GM18951 (cell line): ENCODE data around the gene CENPM.

Source experiments
- POLR2A ChIP-seq: IDR thresholded peaks from 4 replicates; pipeline ENCODE4 v1.6.1; 2011; ENCODE audit warnings: mild to moderate bottlenecking; ENCODE audit not compliant: insufficient read length, insufficient read depth; ENCODE audit errors: extremely low read depth
- in situ Hi-C: fragments of 300-500 bp; cut with MboI; formaldehyde crosslinking; loops from one replicate; pipeline ENCODE4 v1.12.0; 2022; ENCODE audit warnings: low sequenced_read_pairs, mixed read lengths, inconsistent platforms; ENCODE audit not compliant: unreplicated experiment

Gene CENPM

GRCh38 chr22:41920271-41920976 lies 26.5 kb downstream of the CENPM start:
- TF ChIP-seq POLR2A: no peak
- in situ Hi-C loops: no loop called here

- peak; percentile 87 for TF ChIP-seq POLR2A
- in situ Hi-C loops: no loop called here
Measured at GRCh38 chr22:41919357-41920224, 27.4 kb downstream of the CENPM start.

- in situ Hi-C loops: no loop called here
- peak; percentile 32 for TF ChIP-seq POLR2A
Measured at GRCh38 chr22:41917903-41918791, 28.8 kb downstream of the CENPM start.

GRCh38 chr22:41917375-41917902 lies 29.5 kb downstream of the CENPM start:
- in situ Hi-C loops: no loop called here
- TF ChIP-seq POLR2A: no peak

- no peak for TF ChIP-seq POLR2A
- in situ Hi-C loops: no loop called here
Measured at GRCh38 chr22:41916745-41917358, 30.1 kb downstream of the CENPM start.

GRCh38 chr22:41915786-41916493 lies 31.0 kb downstream of the CENPM start:
- in situ Hi-C loops: no loop called here

GRCh38 chr22:41915035-41915785 lies 31.7 kb downstream of the CENPM start, which contains the start of gene SHISA8:
TSS of gene SHISA8 (minus strand) at chr22:41915074. CDS start at chr22:41914667, 407 bp downstream.
- in situ Hi-C loops: no loop called here
- peak; percentile 33 for TF ChIP-seq POLR2A

More at GRCh38 chr22:41915786-41916493, 31.0 kb downstream of the CENPM start:
- no peak for TF ChIP-seq POLR2A

- in situ Hi-C loops: no loop called here
- no peak for TF ChIP-seq POLR2A
Measured at GRCh38 chr22:41914611-41915034, 32.3 kb downstream of the CENPM start.

- in situ Hi-C loops: no loop called here
Measured at GRCh38 chr22:41913842-41914534, 33.0 kb downstream of the CENPM start.

GRCh38 chr22:41913040-41913719 lies 33.8 kb downstream of the CENPM start:
- TF ChIP-seq POLR2A: no peak
- in situ Hi-C loops: no loop called here

More at GRCh38 chr22:41913842-41914534, 33.0 kb downstream of the CENPM start:
- no peak for TF ChIP-seq POLR2A
